Measurements from ENCODE around the gene NSMF. TPM values are rescaled to one million over a fixed set of nuclear protein-coding genes. Genes with fewer than 3 reads are reported as not detected.
A peak's percentile ranks its signal among the peaks of the same experiment; 100 is the strongest.
"Not testable (repeated sequence)": the region's sequence is repeated elsewhere in the genome, so short reads cannot be mapped to it uniquely, and the experiment has no call there.

NSMF gene
- total RNA-seq, 1 donor from 2014 or later: 20.7 TPM

GRCh38 chr9:137452006-137452760, 7.0 kb downstream of the NSMF start:
- DNase-seq: peak; percentile 48

GRCh38 chr9:137451264-137452005, 7.7 kb downstream of the NSMF start:
- H3K27me3 ChIP-seq (ENCODE audit: low read depth); H3K9me3 ChIP-seq; H3K36me3 ChIP-seq; ATAC-seq; H3K4me3 ChIP-seq; intact Hi-C loops (cut with DNase I); DNase-seq; H3K27ac ChIP-seq: not testable (repeated sequence)
- peaks cover 17% of the 10 kb centered on the region for H3K4me1 ChIP-seq

More at GRCh38 chr9:137452006-137452760, 7.0 kb downstream of the NSMF start:
- Histone ChIP-seq H3K27ac (no peak overlapping the region), H3K4me3 (no peak overlapping the region), H3K9me3 (no peaks in the 10 kb centered on the region), H3K4me1 (peaks cover 17% of the 10 kb centered on the region), H3K36me3 (no peaks in the 10 kb centered on the region), H3K27me3 (ENCODE audit: low read depth) (no peaks in the 10 kb centered on the region)
- intact Hi-C loops (cut with DNase I): no loop called here
- TF ChIP-seq CTCF (IDR thresholded peaks at IDR 0.05): no peak
- no peak for ATAC-seq

- H3K27ac ChIP-seq; ATAC-seq; H3K27me3 ChIP-seq (ENCODE audit: low read depth); H3K9me3 ChIP-seq; intact Hi-C loops (cut with DNase I); DNase-seq; H3K4me3 ChIP-seq; H3K36me3 ChIP-seq: not testable (repeated sequence)
- peaks cover 21% of the 10 kb centered on the region for H3K4me1 ChIP-seq
Measured at GRCh38 chr9:137450539-137451222, 8.5 kb downstream of the NSMF start.

GRCh38 chr9:137449931-137450538, 9.1 kb downstream of the NSMF start:
- no peak overlapping the region for H3K4me3 ChIP-seq
- intact Hi-C loops (cut with DNase I): no loop called here
- ATAC-seq: no peak

GRCh38 chr9:137449081-137449844, 9.9 kb downstream of the NSMF start:
- H3K4me3 ChIP-seq: no peak overlapping the region
- no peak for ATAC-seq
- no peak for TF ChIP-seq CTCF (IDR thresholded peaks at IDR 0.05)
- peak; percentile 42 for DNase-seq
- no peak overlapping the region for H3K27ac ChIP-seq
- no peaks in the 10 kb centered on the region for H3K9me3 ChIP-seq
- intact Hi-C loops (cut with DNase I): no loop called here
- no peaks in the 10 kb centered on the region for H3K36me3 ChIP-seq
- H3K27me3 ChIP-seq (ENCODE audit: low read depth): no peaks in the 10 kb centered on the region
- H3K4me1 ChIP-seq: peaks cover 20% of the 10 kb centered on the region

More at GRCh38 chr9:137449931-137450538, 9.1 kb downstream of the NSMF start:
- peak; percentile 42 for DNase-seq
- H3K27me3 ChIP-seq (ENCODE audit: low read depth): no peaks in the 10 kb centered on the region
- no peak for TF ChIP-seq CTCF (IDR thresholded peaks at IDR 0.05)
- no peak overlapping the region for H3K27ac ChIP-seq
- no peaks in the 10 kb centered on the region for H3K9me3 ChIP-seq
- H3K4me1 ChIP-seq: peaks cover 24% of the 10 kb centered on the region
- no peaks in the 10 kb centered on the region for H3K36me3 ChIP-seq

- Histone ChIP-seq H3K27me3 (ENCODE audit: low read depth) (no peaks in the 10 kb centered on the region), H3K4me3 (no peak overlapping the region), H3K4me1 (peaks cover 17% of the 10 kb centered on the region), H3K36me3 (no peaks in the 10 kb centered on the region), H3K27ac (no peak overlapping the region), H3K9me3 (no peaks in the 10 kb centered on the region)
- ATAC-seq (no peak), DNase-seq (no peak)
- no peak for TF ChIP-seq CTCF (IDR thresholded peaks at IDR 0.05)
- intact Hi-C loops (cut with DNase I): no loop called here
Measured at GRCh38 chr9:137448602-137448962, 10.6 kb downstream of the NSMF start.
